Measurements from ENCODE around the gene E2F6.
"Not testable (repeated sequence)": the region's sequence is repeated elsewhere in the genome, so short reads cannot be mapped to it uniquely, and the experiment has no call there.

DNA sequence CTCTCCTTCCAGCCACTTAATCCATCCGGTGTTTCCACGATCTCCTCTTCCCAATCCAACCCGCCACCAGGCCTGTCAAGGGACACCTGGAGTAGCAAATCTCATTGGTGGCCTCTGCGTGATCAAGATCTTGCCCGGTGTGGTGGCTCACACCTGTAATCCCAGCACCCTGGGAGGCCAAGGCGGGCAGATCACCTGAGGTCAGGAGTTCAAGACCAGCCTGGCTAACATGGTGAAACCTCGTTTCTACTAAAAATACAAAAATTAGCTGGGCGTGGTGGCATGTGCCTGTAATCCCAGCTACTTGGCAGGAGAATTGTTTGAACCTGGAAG lies 60.9 kb downstream of the E2F6 start:
- TF ChIP-seq ZBTB33 (IDR thresholded peaks at IDR 0.05; ENCODE audit: borderline replicate concordance, low read depth); CTCF (IDR thresholded peaks at IDR 0.05); RCOR1 (IDR thresholded peaks at IDR 0.05; ENCODE audit: low read length); CHD2 (IDR thresholded peaks at IDR 0.05; ENCODE audit: low read length, partially characterized antibody): not testable (repeated sequence)

Data from SK-N-SH (cell line).